Mesendoderm (in vitro differentiated cells): ENCODE data around the gene OR5M8.

Source experiments
- DNase-seq: peaks from one replicate; pipeline ENCODE4 v3.0.0; 2013
- H2AK5ac ChIP-seq: 2 replicates; pipeline ENCODE4 v1.6.1; 2013; ENCODE audit warnings: low read length, inconsistent platforms
- H2BK120ac ChIP-seq: 2 replicates; pipeline ENCODE4 v1.6.1; 2013; ENCODE audit warnings: low read depth, mild to moderate bottlenecking, low read length, moderate library complexity, mixed read lengths
- H2BK15ac ChIP-seq: replicated peaks from 2 replicates; pipeline ENCODE4 v1.6.1; 2013; ENCODE audit warnings: low read depth, mild to moderate bottlenecking, moderate library complexity
- H2BK5ac ChIP-seq: 2 replicates; pipeline ENCODE4 v1.6.1; 2013; ENCODE audit warnings: low read length, inconsistent platforms
- H3K18ac ChIP-seq: 2 replicates; pipeline ENCODE4 v1.6.1; 2013; ENCODE audit warnings: mild to moderate bottlenecking, low read length, mixed read lengths
- H3K23ac ChIP-seq: one replicate; pipeline ENCODE4 v1.6.1; 2013; ENCODE audit warnings: low read length
- H3K27ac ChIP-seq: 2 replicates; pipeline ENCODE4 v1.5.1; 2013; ENCODE audit warnings: low read depth, mild to moderate bottlenecking, inconsistent platforms, low read length, moderate library complexity
- H3K27me3 ChIP-seq: 2 replicates; pipeline ENCODE4 v1.6.1; 2013; ENCODE audit warnings: low read length, control low read depth, mild to moderate bottlenecking, inconsistent platforms; ENCODE audit not compliant: insufficient read depth, poor library complexity
- H3K36me3 ChIP-seq: 2 replicates; pipeline ENCODE4 v1.6.1; 2013; ENCODE audit warnings: low read length, inconsistent platforms; ENCODE audit not compliant: control insufficient read depth, insufficient read depth
- H3K4ac ChIP-seq: one replicate; pipeline ENCODE4 v1.6.1; 2013; ENCODE audit warnings: low read depth, mild to moderate bottlenecking, low read length, moderate library complexity
- H3K4me1 ChIP-seq: 2 replicates; pipeline ENCODE4 v1.6.1; 2013; ENCODE audit warnings: low read depth, low read length, inconsistent platforms; ENCODE audit not compliant: control insufficient read depth
- H3K4me2 ChIP-seq: 2 replicates; pipeline ENCODE4 v1.6.1; 2013; ENCODE audit warnings: low read length
- H3K4me3 ChIP-seq: 2 replicates; pipeline ENCODE4 v1.5.1; 2013; ENCODE audit warnings: mild to moderate bottlenecking, low read length
- H3K56ac ChIP-seq: one replicate; pipeline ENCODE4 v1.6.1; 2013; ENCODE audit warnings: low read length
- H3K79me1 ChIP-seq: 2 replicates; pipeline ENCODE4 v1.6.1; 2013; ENCODE audit warnings: low read length, inconsistent platforms
- H3K79me2 ChIP-seq: 2 replicates; pipeline ENCODE4 v1.6.1; 2013; ENCODE audit warnings: mild to moderate bottlenecking, low read length; ENCODE audit not compliant: control insufficient read depth, insufficient read depth
- H3K9ac ChIP-seq: 2 replicates; pipeline ENCODE4 v1.6.1; 2013; ENCODE audit warnings: low read length, inconsistent platforms
- H4K5ac ChIP-seq: one replicate; pipeline ENCODE4 v1.6.1; 2013; ENCODE audit warnings: low read length
- H4K8ac ChIP-seq: one replicate; pipeline ENCODE4 v1.6.1; 2013; ENCODE audit warnings: low read depth, mild to moderate bottlenecking, control low read depth, low read length, moderate library complexity
- WGBS: extraction: QIAGEN DNeasy Blood & Tissue Kit; methylation state at CpG from one replicate; pipeline ENCODE4 v1.1.7; 2013; ENCODE audit warnings: low lambda C conversion rate, missing lambda C conversion rate; ENCODE audit not compliant: insufficient coverage; ENCODE audit errors: extremely low coverage; 5-methylcytosine and 5-hydroxymethylcytosine counted together

Gene OR5M8

GRCh38 chr11:56453521-56453920 lies 37.6 kb downstream of the OR5M8 start:
- Histone ChIP-seq H2BK5ac (no peak overlapping the region), H3K4ac (no peak overlapping the region), H3K27me3 (no peaks in the 10 kb centered on the region), H3K18ac (no peak overlapping the region), H3K4me2 (no peak overlapping the region), H3K79me1 (no peaks in the 10 kb centered on the region), H3K36me3 (no peaks in the 10 kb centered on the region), H2BK120ac (no peak overlapping the region), H3K23ac (no peak overlapping the region), H2AK5ac (no peak overlapping the region), H3K4me3 (no peak overlapping the region), H4K5ac (no peak overlapping the region), H3K27ac (no peak overlapping the region), H3K4me1 (no peaks in the 10 kb centered on the region), H3K79me2 (no peaks in the 10 kb centered on the region), H3K9ac (no peak overlapping the region), H4K8ac (no peak overlapping the region), H2BK15ac (no peak overlapping the region), H3K56ac (no peak overlapping the region)
- no CpG with 5 or more reads among the region's 4 CpGs for WGBS
- no peak for DNase-seq
